ENCODE measurements around the gene BZW2. TPM values are rescaled to one million over a fixed set of nuclear protein-coding genes. Genes with fewer than 3 reads are reported as not detected.

The BZW2 gene
- total and polyA plus RNA-seq, 2 of the 13 experiments (the other 11 are each of a cell fraction or from before 2014, with no cell fraction given): 21.8 to 95.2 TPM

GRCh38 chr7:16644636-16645592 is 1.1 kb upstream of the BZW2 start (continued):
- TF ChIP-seq ZNF430 (CRISPR knock-in tag; IDR thresholded peaks at IDR 0.05) (no peak), ZNF333 (CRISPR knock-in tag; IDR thresholded peaks at IDR 0.05; ENCODE audit: borderline replicate concordance) (no peak), ZSCAN9 (CRISPR knock-in tag; IDR thresholded peaks at IDR 0.05; ENCODE audit: borderline replicate concordance) (no peak), ZNF264 (CRISPR knock-in tag; IDR thresholded peaks at IDR 0.05) (no peak), TFDP1 (CRISPR knock-in tag; IDR thresholded peaks at IDR 0.05; ENCODE audit: borderline replicate concordance) (no peak)
- TF ChIP-seq, protein P1, sequence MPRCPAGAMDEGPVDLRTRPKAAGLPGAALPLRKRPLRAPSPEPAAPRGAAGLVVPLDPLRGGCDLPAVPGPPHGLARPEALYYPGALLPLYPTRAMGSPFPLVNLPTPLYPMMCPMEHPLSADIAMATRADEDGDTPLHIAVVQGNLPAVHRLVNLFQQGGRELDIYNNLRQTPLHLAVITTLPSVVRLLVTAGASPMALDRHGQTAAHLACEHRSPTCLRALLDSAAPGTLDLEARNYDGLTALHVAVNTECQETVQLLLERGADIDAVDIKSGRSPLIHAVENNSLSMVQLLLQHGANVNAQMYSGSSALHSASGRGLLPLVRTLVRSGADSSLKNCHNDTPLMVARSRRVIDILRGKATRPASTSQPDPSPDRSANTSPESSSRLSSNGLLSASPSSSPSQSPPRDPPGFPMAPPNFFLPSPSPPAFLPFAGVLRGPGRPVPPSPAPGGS (CRISPR knock-in tag; IDR thresholded peaks at IDR 0.05): no peak
- TF ChIP-seq, protein P2, sequence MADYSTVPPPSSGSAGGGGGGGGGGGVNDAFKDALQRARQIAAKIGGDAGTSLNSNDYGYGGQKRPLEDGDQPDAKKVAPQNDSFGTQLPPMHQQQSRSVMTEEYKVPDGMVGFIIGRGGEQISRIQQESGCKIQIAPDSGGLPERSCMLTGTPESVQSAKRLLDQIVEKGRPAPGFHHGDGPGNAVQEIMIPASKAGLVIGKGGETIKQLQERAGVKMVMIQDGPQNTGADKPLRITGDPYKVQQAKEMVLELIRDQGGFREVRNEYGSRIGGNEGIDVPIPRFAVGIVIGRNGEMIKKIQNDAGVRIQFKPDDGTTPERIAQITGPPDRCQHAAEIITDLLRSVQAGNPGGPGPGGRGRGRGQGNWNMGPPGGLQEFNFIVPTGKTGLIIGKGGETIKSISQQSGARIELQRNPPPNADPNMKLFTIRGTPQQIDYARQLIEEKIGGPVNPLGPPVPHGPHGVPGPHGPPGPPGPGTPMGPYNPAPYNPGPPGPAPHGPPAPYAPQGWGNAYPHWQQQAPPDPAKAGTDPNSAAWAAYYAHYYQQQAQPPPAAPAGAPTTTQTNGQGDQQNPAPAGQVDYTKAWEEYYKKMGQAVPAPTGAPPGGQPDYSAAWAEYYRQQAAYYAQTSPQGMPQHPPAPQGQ (CRISPR knock-in tag; IDR thresholded peaks at IDR 0.05; ENCODE audit: borderline replicate concordance): no peak
- TF ChIP-seq, protein P3, sequence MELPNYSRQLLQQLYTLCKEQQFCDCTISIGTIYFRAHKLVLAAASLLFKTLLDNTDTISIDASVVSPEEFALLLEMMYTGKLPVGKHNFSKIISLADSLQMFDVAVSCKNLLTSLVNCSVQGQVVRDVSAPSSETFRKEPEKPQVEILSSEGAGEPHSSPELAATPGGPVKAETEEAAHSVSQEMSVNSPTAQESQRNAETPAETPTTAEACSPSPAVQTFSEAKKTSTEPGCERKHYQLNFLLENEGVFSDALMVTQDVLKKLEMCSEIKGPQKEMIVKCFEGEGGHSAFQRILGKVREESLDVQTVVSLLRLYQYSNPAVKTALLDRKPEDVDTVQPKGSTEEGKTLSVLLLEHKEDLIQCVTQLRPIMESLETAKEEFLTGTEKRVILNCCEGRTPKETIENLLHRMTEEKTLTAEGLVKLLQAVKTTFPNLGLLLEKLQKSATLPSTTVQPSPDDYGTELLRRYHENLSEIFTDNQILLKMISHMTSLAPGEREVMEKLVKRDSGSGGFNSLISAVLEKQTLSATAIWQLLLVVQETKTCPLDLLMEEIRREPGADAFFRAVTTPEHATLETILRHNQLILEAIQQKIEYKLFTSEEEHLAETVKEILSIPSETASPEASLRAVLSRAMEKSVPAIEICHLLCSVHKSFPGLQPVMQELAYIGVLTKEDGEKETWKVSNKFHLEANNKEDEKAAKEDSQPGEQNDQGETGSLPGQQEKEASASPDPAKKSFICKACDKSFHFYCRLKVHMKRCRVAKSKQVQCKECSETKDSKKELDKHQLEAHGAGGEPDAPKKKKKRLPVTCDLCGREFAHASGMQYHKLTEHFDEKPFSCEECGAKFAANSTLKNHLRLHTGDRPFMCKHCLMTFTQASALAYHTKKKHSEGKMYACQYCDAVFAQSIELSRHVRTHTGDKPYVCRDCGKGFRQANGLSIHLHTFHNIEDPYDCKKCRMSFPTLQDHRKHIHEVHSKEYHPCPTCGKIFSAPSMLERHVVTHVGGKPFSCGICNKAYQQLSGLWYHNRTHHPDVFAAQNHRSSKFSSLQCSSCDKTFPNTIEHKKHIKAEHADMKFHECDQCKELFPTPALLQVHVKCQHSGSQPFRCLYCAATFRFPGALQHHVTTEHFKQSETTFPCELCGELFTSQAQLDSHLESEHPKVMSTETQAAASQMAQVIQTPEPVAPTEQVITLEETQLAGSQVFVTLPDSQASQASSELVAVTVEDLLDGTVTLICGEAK (IDR thresholded peaks at IDR 0.05): no peak
- TF ChIP-seq, protein P3 (CRISPR knock-in tag; IDR thresholded peaks at IDR 0.05): no peak; the same call in 1 of the 2 replicates
- TF ChIP-seq, protein P4, sequence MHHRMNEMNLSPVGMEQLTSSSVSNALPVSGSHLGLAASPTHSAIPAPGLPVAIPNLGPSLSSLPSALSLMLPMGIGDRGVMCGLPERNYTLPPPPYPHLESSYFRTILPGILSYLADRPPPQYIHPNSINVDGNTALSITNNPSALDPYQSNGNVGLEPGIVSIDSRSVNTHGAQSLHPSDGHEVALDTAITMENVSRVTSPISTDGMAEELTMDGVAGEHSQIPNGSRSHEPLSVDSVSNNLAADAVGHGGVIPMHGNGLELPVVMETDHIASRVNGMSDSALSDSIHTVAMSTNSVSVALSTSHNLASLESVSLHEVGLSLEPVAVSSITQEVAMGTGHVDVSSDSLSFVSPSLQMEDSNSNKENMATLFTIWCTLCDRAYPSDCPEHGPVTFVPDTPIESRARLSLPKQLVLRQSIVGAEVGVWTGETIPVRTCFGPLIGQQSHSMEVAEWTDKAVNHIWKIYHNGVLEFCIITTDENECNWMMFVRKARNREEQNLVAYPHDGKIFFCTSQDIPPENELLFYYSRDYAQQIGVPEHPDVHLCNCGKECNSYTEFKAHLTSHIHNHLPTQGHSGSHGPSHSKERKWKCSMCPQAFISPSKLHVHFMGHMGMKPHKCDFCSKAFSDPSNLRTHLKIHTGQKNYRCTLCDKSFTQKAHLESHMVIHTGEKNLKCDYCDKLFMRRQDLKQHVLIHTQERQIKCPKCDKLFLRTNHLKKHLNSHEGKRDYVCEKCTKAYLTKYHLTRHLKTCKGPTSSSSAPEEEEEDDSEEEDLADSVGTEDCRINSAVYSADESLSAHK (CRISPR knock-in tag; IDR thresholded peaks at IDR 0.05; ENCODE audit: borderline replicate concordance): no peak
